HEK293T (cell line): ENCODE data around the gene GON4L.

ENCODE experiments used
- BHLHE40 ChIP-seq: fragments of 450-650 bp; IDR thresholded peaks from 2 replicates; pipeline ENCODE4 v1.6.1; 2016; ENCODE audit warnings: mild to moderate bottlenecking, moderate library complexity, borderline replicate concordance
- CTBP1 ChIP-seq: fragments of 450-650 bp; IDR thresholded peaks from 2 replicates; pipeline ENCODE4 v1.6.1; 2016; ENCODE audit warnings: borderline replicate concordance
- SP1 ChIP-seq: fragments of 450-650 bp; IDR thresholded peaks from 2 replicates; pipeline ENCODE4 v1.6.1; 2017
- SUZ12 ChIP-seq: fragments of 450-650 bp; IDR thresholded peaks from 2 replicates; pipeline ENCODE4 v1.6.1; 2016; ENCODE audit warnings: mild to moderate bottlenecking

GRCh38 chr1:155703216-155703615 is 153.8 kb downstream of the GON4L start:
- TF ChIP-seq SUZ12 (no peak), BHLHE40 (no peak), SP1 (no peak), CTBP1 (no peak)
